Stomach (tissue), 9 donors: ENCODE measurements around the gene PXMP2. TPM values are rescaled to one million over a fixed set of nuclear protein-coding genes. Genes with fewer than 3 reads are reported as not detected.

Experiments
- DNase-seq, 2 donors: peaks; one replicate each; pipeline versions ENCODE4 v3.0.0 to v3.0.0-alpha.2; 2013 to 2019
- H3K27ac ChIP-seq, 5 donors: fragments of 200-600 bp in 4 of 5; sonication (generic) in 4 of 5; one replicate each; pipeline ENCODE4 v1.5.1; 2013 to 2019; ENCODE audit warnings: mild to moderate bottlenecking in 1 of 5, moderate library complexity in 1 of 5
- H3K27me3 ChIP-seq, 3 donors: fragments of 200-600 bp; sonication (generic); one replicate each; pipeline ENCODE4 v1.5.1; 2017 to 2019; ENCODE audit warnings: mixed run types in 1 of 3
- H3K36me3 ChIP-seq, 4 donors: fragments of 200-600 bp; sonication (generic); 1 replicate in 3 of 4; 2 replicates in 1 of 4; pipeline ENCODE4 v1.5.1; 2016 to 2019
- H3K4me1 ChIP-seq, 4 donors: fragments of 200-600 bp; sonication (generic); one replicate each; pipeline ENCODE4 v1.5.1; 2016 to 2019
- H3K4me3 ChIP-seq, 4 donors: fragments of 200-600 bp; sonication (generic) in 3 of 4; one replicate each; pipeline ENCODE4 v1.5.1; 2016 to 2019; ENCODE audit warnings: mild to moderate bottlenecking in 1 of 4
- H3K9me3 ChIP-seq, 4 donors: fragments of 200-600 bp; sonication (generic); one replicate each; pipeline ENCODE4 v1.5.1; 2016 to 2019
- CTCF ChIP-seq, 7 experiments: fragments of 450-650 bp in 4 of 7; fragments of 200-600 bp in 3 of 7; sonication (generic) in 3 of 7; IDR thresholded peaks; one replicate each; pipeline ENCODE4 v1.5.1; 2016 to 2019; ENCODE audit warnings: antibody characterized with exemption in 7 of 7, control low read depth in 2 of 7, mild to moderate bottlenecking in 1 of 7
- EP300 ChIP-seq: sonication (generic); formaldehyde crosslinking; IDR thresholded peaks from one replicate; pipeline ENCODE4 v1.6.1; 2017; ENCODE audit warnings: antibody characterized with exemption
- POLR2A ChIP-seq, 4 donors: fragments of 450-650 bp; IDR thresholded peaks; one replicate each; pipeline ENCODE4 v1.6.1; 2016; ENCODE audit warnings: antibody characterized with exemption in 4 of 4, control low read depth in 2 of 4, mild to moderate bottlenecking in 1 of 4, moderate library complexity in 1 of 4
- POLR2AphosphoS5 ChIP-seq, 3 donors: sonication (generic); formaldehyde crosslinking; IDR thresholded peaks; one replicate each; pipeline ENCODE4 v1.6.1; 2016; ENCODE audit warnings: antibody characterized with exemption in 3 of 3
- WGBS, 5 donors: extraction: QIAGEN DNeasy Blood & Tissue Kit in 3 of 5; methylation state at CpG; one replicate each; pipeline versions ENCODE4 v1.1.5 to v1.1.7; 2013 to 2018; 5-methylcytosine and 5-hydroxymethylcytosine counted together
- intact Hi-C: fragments of 100-400 bp; cut with DNase I; formaldehyde crosslinking; loops from one replicate; pipeline ENCODE4 v1.15.1; 2023; ENCODE audit warnings: low total_unique reads
- polyA plus RNA-seq, 3 donors: library from polyadenylated mRNA; stranded (reverse); fragments of 200-250 nt; gene quantifications; one replicate each; pipeline ENCODE4 v1.2.3, GENCODE V29; 2013
- total RNA-seq, 5 donors: library from RNA; depleted of rRNA; stranded (reverse); fragments of >200 nt; gene quantifications; one replicate each; pipeline versions ENCODE4 v1.1.0 to v1.2.3, GENCODE V29; 2014 to 2016
- donor health status: healthy with polysubstance abuse.
- donor health status: Bipolar disorder and iron deficiency.
- donor health status: healthy.

Gene PXMP2
- total and polyA plus RNA-seq, 8 donors = 29.9 to 274 (median 90.1) TPM

DNA sequence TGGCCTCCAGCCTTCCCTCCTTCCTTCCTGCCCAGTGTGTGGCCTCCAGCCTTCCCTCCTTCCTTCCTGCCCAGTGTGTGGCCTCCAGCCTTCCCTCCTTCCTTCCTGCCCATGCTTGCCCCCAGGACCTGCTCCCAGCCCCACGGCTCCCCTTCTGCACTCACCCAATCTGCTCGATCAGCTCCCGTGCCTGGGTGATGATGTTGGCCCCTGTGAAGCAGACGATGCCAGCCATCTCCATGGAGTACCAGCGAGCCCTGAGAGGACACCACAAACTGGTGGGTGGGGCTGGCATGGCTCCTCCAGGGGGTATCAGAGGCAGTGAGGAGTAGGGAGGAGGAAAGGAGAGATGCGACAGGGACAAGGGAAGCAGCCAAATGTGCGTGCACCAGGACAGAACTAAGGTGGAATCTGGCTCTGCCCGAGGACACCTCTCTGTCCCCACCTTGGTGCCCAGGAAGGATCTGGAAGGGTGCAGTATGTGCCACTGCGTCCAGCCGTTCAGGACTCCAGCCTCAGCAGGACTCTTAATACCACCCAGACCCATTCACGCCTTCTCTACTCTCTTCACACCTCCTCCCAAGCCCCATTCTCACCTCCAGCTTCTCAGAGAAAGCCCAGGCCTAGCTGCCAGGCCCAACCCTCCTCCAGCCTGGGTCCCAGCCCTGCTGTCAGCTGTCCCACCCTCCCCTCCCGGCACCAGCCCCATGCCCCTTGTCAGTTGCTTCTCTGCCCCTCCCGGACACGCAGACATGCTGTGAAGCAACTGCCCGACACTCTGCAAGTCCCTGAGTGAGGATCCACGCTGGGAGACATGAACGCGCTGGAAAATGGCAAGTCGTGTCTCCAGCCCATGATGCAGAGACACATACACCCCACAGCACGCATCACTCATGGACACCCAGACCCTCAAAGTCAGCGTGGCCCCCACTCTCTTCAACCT, 22.9 kb upstream of the PXMP2 start:
- H3K27ac ChIP-seq = no peak overlapping the region
- no peak for TF ChIP-seq POLR2A (IDR thresholded peaks at IDR 0.05)
- TF ChIP-seq EP300 = no peak
- TF ChIP-seq CTCF (IDR thresholded peaks at IDR 0.05) = no peak
- no peak for TF ChIP-seq POLR2AphosphoS5 (IDR thresholded peaks at IDR 0.05)
- peaks cover 82 to 100% (median 100%) of the 10 kb centered on the region in 4 donors for H3K36me3 ChIP-seq
- H3K4me1 ChIP-seq = no peaks in the 10 kb centered on the region
- H3K27me3 ChIP-seq = no peaks in the 10 kb centered on the region
- intact Hi-C loops = no loop called here
- no peaks in the 10 kb centered on the region for H3K9me3 ChIP-seq
- WGBS, 5 donors = 86 to 95% (median 88%) methylated on average over 21 of the region's 21 CpGs
- H3K4me3 ChIP-seq = no peak overlapping the region
- no peak for DNase-seq

- no peak overlapping the region for H3K27ac ChIP-seq
- H3K27me3 ChIP-seq = no peaks in the 10 kb centered on the region
- WGBS, 5 donors = 94 to 96% (median 94%) methylated on average over 13 of the region's 13 CpGs
- no peaks in the 10 kb centered on the region for H3K4me1 ChIP-seq
- no peak for DNase-seq
- intact Hi-C loops = no loop called here
- H3K4me3 ChIP-seq = no peak overlapping the region
- no peaks in the 10 kb centered on the region for H3K9me3 ChIP-seq
- TF ChIP-seq POLR2AphosphoS5 (IDR thresholded peaks at IDR 0.05) (no peak), POLR2A (IDR thresholded peaks at IDR 0.05) (no peak), CTCF (IDR thresholded peaks at IDR 0.05) (no peak), EP300 (no peak)
- peaks cover 79 to 100% (median 100%) of the 10 kb centered on the region in 4 donors for H3K36me3 ChIP-seq
These were observed 22.3 kb upstream of the PXMP2 start for GRCh38 chr12:132665149-132665491.

DNA sequence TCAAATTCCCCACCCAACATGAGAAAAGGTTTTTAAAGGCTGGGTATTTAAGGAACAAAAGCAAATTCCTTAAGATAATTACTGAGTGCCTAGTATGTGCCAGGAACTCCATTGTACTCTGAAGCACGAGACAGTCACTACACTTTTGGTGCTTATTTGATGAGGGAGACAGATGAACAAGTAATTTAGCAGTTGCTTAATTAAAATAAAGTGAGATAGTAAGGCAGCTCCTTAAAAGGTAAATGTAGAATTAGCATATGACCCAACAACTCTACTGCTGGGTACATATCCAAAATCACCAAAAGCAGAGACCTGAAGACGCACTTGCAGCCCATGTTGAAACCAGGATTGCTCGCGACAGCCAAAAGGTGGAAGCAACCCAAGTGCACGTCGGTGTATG, 21.6 kb upstream of the PXMP2 start:
- Histone ChIP-seq H3K4me1 (no peaks in the 10 kb centered on the region), H3K27ac (no peak overlapping the region), H3K4me3 (no peak overlapping the region), H3K27me3 (no peaks in the 10 kb centered on the region), H3K36me3 (peaks cover 72 to 100% (median 100%) of the 10 kb centered on the region in 4 donors), H3K9me3 (no peaks in the 10 kb centered on the region)
- 88 to 96% (median 91%) methylated on average over 6 of the region's 6 CpGs for WGBS, 5 donors
- no peak for DNase-seq
- intact Hi-C loops = no loop called here
- TF ChIP-seq POLR2AphosphoS5 (IDR thresholded peaks at IDR 0.05) = no peak
- no peak for TF ChIP-seq CTCF (IDR thresholded peaks at IDR 0.05)
- TF ChIP-seq POLR2A (IDR thresholded peaks at IDR 0.05) = no peak
- no peak for TF ChIP-seq EP300

DNA sequence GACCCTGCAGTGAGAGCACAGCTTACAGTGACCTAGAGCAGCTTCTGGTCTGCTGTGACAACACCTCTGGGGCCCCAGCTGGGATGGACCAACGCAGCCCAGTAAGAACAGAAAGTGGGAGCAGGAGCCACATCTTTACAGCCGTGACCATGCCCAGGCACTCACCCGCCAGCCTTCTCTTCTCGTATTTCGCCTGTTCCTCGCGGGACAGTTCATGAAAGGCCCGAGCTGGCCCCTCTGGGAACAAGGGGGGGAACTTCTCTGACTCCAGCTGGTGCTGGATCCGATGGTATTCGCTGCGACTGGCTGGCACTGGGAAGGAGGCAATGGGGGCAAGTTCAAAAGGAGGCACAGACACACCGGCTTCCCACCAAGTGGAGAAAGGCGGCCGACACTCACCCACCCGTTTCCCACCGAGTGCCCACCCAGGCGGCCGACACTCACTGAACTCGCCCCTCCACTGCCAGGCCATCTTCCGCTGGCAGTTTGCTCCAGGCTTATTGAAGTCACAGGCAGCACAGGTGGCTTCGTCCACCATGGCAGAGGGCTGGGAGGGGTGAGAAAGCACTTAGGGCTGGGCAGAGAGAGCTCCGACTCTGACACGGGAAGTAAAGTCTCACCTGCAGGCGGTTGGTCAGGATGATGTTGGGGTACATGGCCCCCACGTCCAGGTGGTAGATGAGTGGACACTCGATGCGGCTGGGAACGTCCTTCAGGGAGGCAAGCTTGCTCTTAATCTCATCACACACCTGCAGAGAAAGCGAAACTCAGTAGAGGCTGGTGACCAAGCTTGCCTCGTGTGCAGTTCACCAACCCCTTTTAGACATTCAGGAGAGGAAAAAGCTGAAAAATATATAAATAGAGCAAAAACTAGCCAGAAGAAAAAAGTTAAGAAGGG, 18.9 kb upstream of the PXMP2 start:
- no peaks in the 10 kb centered on the region for H3K27me3 ChIP-seq
- H3K4me1 ChIP-seq = no peaks in the 10 kb centered on the region
- intact Hi-C loops = no loop called here
- no peaks in the 10 kb centered on the region for H3K9me3 ChIP-seq
- H3K27ac ChIP-seq = no peak overlapping the region
- WGBS, 5 donors = 94 to 98% (median 97%) methylated on average over 19 to 30 of the region's 30 CpGs
- TF ChIP-seq CTCF (IDR thresholded peaks at IDR 0.05) = no peak
- TF ChIP-seq POLR2AphosphoS5 (IDR thresholded peaks at IDR 0.05) = no peak
- TF ChIP-seq EP300 = no peak
- TF ChIP-seq POLR2A (IDR thresholded peaks at IDR 0.05) = no peak
- H3K36me3 ChIP-seq = peaks cover 66 to 99% (median 99%) of the 10 kb centered on the region in 4 donors
- H3K4me3 ChIP-seq = no peak overlapping the region
- DNase-seq = no peak
